Hindlimb muscle (tissue), 1 donor: ENCODE measurements around the gene FSTL5. TPM values are rescaled to one million over a fixed set of nuclear protein-coding genes. Genes with fewer than 3 reads are reported as not detected.
"Not testable (repeated sequence)": the region's sequence is repeated elsewhere in the genome, so short reads cannot be mapped to it uniquely, and the experiment has no call there.

Experiments
- DNase-seq: peaks from one replicate; pipeline ENCODE4 v3.0.0-alpha.2; 2013
- polyA plus RNA-seq: library from polyadenylated mRNA; unstranded; fragments of 120-200 nt; gene quantifications from one replicate; pipeline ENCODE4 v1.2.1, GENCODE V29; 2013; ENCODE audit not compliant: insufficient read length

Gene FSTL5
- polyA plus RNA-seq, 1 donor: 0.81 TPM

GRCh38 chr4:161828061-161828460 is 335.7 kb downstream of the FSTL5 start:
- no peak for DNase-seq

GRCh38 chr4:161827013-161827412 is 336.8 kb downstream of the FSTL5 start:
- no peak for DNase-seq

GRCh38 chr4:161823450-161823849 is 340.4 kb downstream of the FSTL5 start:
- DNase-seq: no peak

- DNase-seq: no peak
Measured at GRCh38 chr4:161822174-161822573, 341.6 kb downstream of the FSTL5 start.

- DNase-seq: no peak
Measured at GRCh38 chr4:161817914-161818313, 345.9 kb downstream of the FSTL5 start.

GRCh38 chr4:161816958-161817357 is 346.8 kb downstream of the FSTL5 start:
- DNase-seq: no peak

- no peak for DNase-seq
Measured at GRCh38 chr4:161815841-161816240, 348.0 kb downstream of the FSTL5 start.

- DNase-seq: no peak
Measured at GRCh38 chr4:161813889-161814288, 349.9 kb downstream of the FSTL5 start.

GRCh38 chr4:161813389-161813788 is 350.4 kb downstream of the FSTL5 start:
- DNase-seq: no peak

- no peak for DNase-seq
Measured at GRCh38 chr4:161803171-161803570, 360.6 kb downstream of the FSTL5 start.

- no peak for DNase-seq
Measured at GRCh38 chr4:161799710-161800109, 364.1 kb downstream of the FSTL5 start.

- no peak for DNase-seq
Measured at GRCh38 chr4:161792991-161793390, 370.8 kb downstream of the FSTL5 start.

GRCh38 chr4:161791796-161792556 is 371.8 kb downstream of the FSTL5 start:
- no peak for DNase-seq

- no peak for DNase-seq
Measured at GRCh38 chr4:161767116-161767515, 396.7 kb downstream of the FSTL5 start.

- no peak for DNase-seq
Measured at GRCh38 chr4:161762796-161763195, 401.0 kb downstream of the FSTL5 start.

GRCh38 chr4:161760008-161760407 is 403.8 kb downstream of the FSTL5 start:
- no peak for DNase-seq

GRCh38 chr4:161758412-161758811 is 405.4 kb downstream of the FSTL5 start:
- DNase-seq: not testable (repeated sequence)

- no peak for DNase-seq
Measured at GRCh38 chr4:161728929-161729328, 434.9 kb downstream of the FSTL5 start.

GRCh38 chr4:161721947-161722346 is 441.9 kb downstream of the FSTL5 start:
- no peak for DNase-seq

- no peak for DNase-seq
Measured at GRCh38 chr4:161717084-161717483, 446.7 kb downstream of the FSTL5 start.

GRCh38 chr4:161714931-161715330 is 448.9 kb downstream of the FSTL5 start:
- DNase-seq: peak; percentile 12

- peak; percentile 19 for DNase-seq
Measured at GRCh38 chr4:161714022-161714751, 449.6 kb downstream of the FSTL5 start.

- DNase-seq: no peak
Measured at GRCh38 chr4:161704653-161705052, 459.1 kb downstream of the FSTL5 start.

- no peak for DNase-seq
Measured at GRCh38 chr4:161704040-161704439, 459.8 kb downstream of the FSTL5 start.
